GM10266 (cell line): ENCODE data around the gene SPNS2.
"Not testable (repeated sequence)": the region's sequence is repeated elsewhere in the genome, so short reads cannot be mapped to it uniquely, and the experiment has no call there.

Experiments
- DNase-seq: peaks from one replicate; pipeline ENCODE4 v3.0.0; 2012; ENCODE audit errors: extremely low spot score
- CTCF ChIP-seq: IDR thresholded peaks from 2 replicates; pipeline ENCODE4 v1.5.1; 2012; ENCODE audit warnings: mild to moderate bottlenecking, low read depth; ENCODE audit not compliant: control insufficient read depth, insufficient read depth; ENCODE audit errors: missing control alignments

The SPNS2 gene

GRCh38 chr17:4572131-4572530, 73.5 kb downstream of the SPNS2 start:
- TF ChIP-seq CTCF = no peak
- no peak for DNase-seq

GRCh38 chr17:4573115-4573514, 74.4 kb downstream of the SPNS2 start:
- no peak for TF ChIP-seq CTCF
- DNase-seq = no peak

GRCh38 chr17:4573669-4574068, 75.0 kb downstream of the SPNS2 start:
- no peak for TF ChIP-seq CTCF

GRCh38 chr17:4574448-4575045, 75.9 kb downstream of the SPNS2 start:
- no peak for DNase-seq
- TF ChIP-seq CTCF = no peak

More at GRCh38 chr17:4573669-4574068, 75.0 kb downstream of the SPNS2 start:
- peak; percentile 67 for DNase-seq

GRCh38 chr17:4576161-4576558, 77.5 kb downstream of the SPNS2 start:
- no peak for TF ChIP-seq CTCF

GRCh38 chr17:4576729-4577322, 78.1 kb downstream of the SPNS2 start:
- DNase-seq = no peak
- TF ChIP-seq CTCF = no peak

More at GRCh38 chr17:4576161-4576558, 77.5 kb downstream of the SPNS2 start:
- DNase-seq = no peak

GRCh38 chr17:4577386-4577993, 78.8 kb downstream of the SPNS2 start:
- no peak for DNase-seq
- TF ChIP-seq CTCF = no peak

GRCh38 chr17:4578349-4578748, 79.7 kb downstream of the SPNS2 start:
- not testable (repeated sequence) for DNase-seq
